ENCODE results near the gene BEND3. TPM values are rescaled to one million over a fixed set of nuclear protein-coding genes. Genes with fewer than 3 reads are reported as not detected.
"Not testable (repeated sequence)": the region's sequence is repeated elsewhere in the genome, so short reads cannot be mapped to it uniquely, and the experiment has no call there.

BEND3 gene
- polyA plus RNA-seq, 12 donors = 1.6 to 3.7 (median 3.1) TPM; not detected in 1

- DNase-seq = no peak
These were observed 7.4 kb upstream of the BEND3 start for GRCh38 chr6:107122748-107123147.

- DNase-seq = no peak
These were observed 6.7 kb upstream of the BEND3 start for GRCh38 chr6:107121964-107122495.

- no peak for DNase-seq
These were observed 6.0 kb upstream of the BEND3 start for GRCh38 chr6:107121266-107121665.

- DNase-seq = no peak
These were observed 5.1 kb upstream of the BEND3 start for GRCh38 chr6:107120404-107120803.

- DNase-seq = no peak
These were observed 3.7 kb upstream of the BEND3 start for GRCh38 chr6:107118976-107119375.

GRCh38 chr6:107118540-107118939 lies 3.2 kb upstream of the BEND3 start:
- not testable (repeated sequence) for DNase-seq

- no peak for DNase-seq
These were observed 1.6 kb upstream of the BEND3 start for GRCh38 chr6:107116931-107117330.

- DNase-seq = no peak
These were observed 1.1 kb upstream of the BEND3 start for GRCh38 chr6:107116328-107116892.

- DNase-seq = peak; percentile 26
These were observed 496 bp upstream of the BEND3 start for GRCh38 chr6:107115695-107116327.

- DNase-seq = peak; percentile 80
These were observed 946 bp downstream of the BEND3 start for GRCh38 chr6:107114213-107114925.

GRCh38 chr6:107110200-107110599 lies 5.1 kb downstream of the BEND3 start:
- no peak for DNase-seq

GRCh38 chr6:107108201-107108890 lies 7.0 kb downstream of the BEND3 start:
- no peak for DNase-seq

GRCh38 chr6:107107791-107108190 lies 7.5 kb downstream of the BEND3 start:
- no peak for DNase-seq

GRCh38 chr6:107106165-107106564 lies 9.2 kb downstream of the BEND3 start:
- no peak for DNase-seq

- DNase-seq = no peak
These were observed 9.7 kb downstream of the BEND3 start for GRCh38 chr6:107105511-107106116.

GRCh38 chr6:107103082-107103481 lies 12.2 kb downstream of the BEND3 start:
- no peak for DNase-seq

GRCh38 chr6:107102414-107102805 lies 12.9 kb downstream of the BEND3 start:
- DNase-seq = no peak

GRCh38 chr6:107101686-107102413 lies 13.5 kb downstream of the BEND3 start:
- DNase-seq = no peak

- no peak for DNase-seq
These were observed 14.1 kb downstream of the BEND3 start for GRCh38 chr6:107101211-107101610.

- DNase-seq = no peak
These were observed 16.6 kb downstream of the BEND3 start for GRCh38 chr6:107098436-107099307.

Data from muscle of arm (tissue), 12 donors.